Adrenal gland (tissue), 5 donors: ENCODE results near the gene TTN.

ENCODE experiments used
- POLR2A ChIP-seq, 2 donors: fragments of 450-650 bp; IDR thresholded peaks; one replicate each; pipeline ENCODE4 v1.6.1; 2017; ENCODE audit warnings: antibody characterized with exemption in 2 of 2, mild to moderate bottlenecking in 2 of 2, moderate library complexity in 1 of 2
- TF ChIP-seq, protein P1 (sequence below), 6 experiments: fragments of 450-650 bp in 4 of 6; fragments of 200-600 bp in 2 of 6; sonication (generic) in 1 of 6; IDR thresholded peaks; 1 replicate in 5 of 6; 2 replicates in 1 of 6; pipeline versions ENCODE4 v1.5.1 to v1.8.0; 2016 to 2021; ENCODE audit warnings: antibody characterized with exemption in 6 of 6, mild to moderate bottlenecking in 2 of 6, moderate library complexity in 1 of 6
- donor health status: DM: no; HTN: no; CAD: no.

DNA sequence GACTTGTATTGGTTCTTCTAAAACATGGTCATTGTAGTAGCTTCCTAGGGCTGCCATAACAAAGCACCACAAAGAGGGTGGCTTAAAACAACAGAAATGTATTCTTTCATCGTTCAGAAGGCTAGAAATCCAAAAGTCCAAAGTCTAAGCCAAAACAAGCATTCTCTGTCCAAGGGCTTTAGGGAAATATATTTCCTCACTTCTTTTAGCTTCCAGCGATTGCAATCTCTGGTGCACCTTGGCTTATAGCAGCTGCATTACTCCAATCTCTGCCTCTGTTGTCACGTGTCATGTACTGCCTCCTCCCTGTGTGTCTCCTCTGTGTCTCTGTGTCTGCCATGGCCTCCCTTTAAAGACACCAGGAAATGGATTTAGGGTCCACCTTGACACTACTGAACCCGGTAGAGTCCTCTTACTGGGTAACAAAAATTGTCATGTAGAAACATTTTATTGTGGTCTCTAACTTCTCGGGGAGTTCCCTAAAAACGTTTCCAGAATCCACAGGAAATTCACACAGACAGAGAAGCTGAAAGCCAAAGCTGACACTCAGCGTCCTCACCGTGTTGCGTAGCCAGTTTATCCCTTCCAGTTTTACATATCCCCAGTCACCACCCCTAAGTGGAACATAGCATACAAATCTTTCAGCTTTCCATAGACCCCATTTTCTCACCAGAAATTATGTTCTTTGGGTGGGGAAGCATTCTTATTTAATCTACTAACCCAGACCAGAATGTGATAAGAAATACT, 20.7 kb upstream of the TTN start:
- TF ChIP-seq, protein P1, sequence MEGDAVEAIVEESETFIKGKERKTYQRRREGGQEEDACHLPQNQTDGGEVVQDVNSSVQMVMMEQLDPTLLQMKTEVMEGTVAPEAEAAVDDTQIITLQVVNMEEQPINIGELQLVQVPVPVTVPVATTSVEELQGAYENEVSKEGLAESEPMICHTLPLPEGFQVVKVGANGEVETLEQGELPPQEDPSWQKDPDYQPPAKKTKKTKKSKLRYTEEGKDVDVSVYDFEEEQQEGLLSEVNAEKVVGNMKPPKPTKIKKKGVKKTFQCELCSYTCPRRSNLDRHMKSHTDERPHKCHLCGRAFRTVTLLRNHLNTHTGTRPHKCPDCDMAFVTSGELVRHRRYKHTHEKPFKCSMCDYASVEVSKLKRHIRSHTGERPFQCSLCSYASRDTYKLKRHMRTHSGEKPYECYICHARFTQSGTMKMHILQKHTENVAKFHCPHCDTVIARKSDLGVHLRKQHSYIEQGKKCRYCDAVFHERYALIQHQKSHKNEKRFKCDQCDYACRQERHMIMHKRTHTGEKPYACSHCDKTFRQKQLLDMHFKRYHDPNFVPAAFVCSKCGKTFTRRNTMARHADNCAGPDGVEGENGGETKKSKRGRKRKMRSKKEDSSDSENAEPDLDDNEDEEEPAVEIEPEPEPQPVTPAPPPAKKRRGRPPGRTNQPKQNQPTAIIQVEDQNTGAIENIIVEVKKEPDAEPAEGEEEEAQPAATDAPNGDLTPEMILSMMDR (IDR thresholded peaks at IDR 0.05) = no peak
- no peak for TF ChIP-seq POLR2A (IDR thresholded peaks at IDR 0.05)
